HG03558 (cell line): ENCODE data around the gene ZDHHC8.

Experiments used
- ATAC-seq: cut with Tn5 transposase; IDR thresholded peaks from one replicate; pipeline ENCODE4 v1.9.1; 2021; ENCODE audit warnings: moderate number of reproducible peaks; ENCODE audit not compliant: unreplicated experiment; ENCODE audit errors: extremely low read depth

Gene ZDHHC8

DNA sequence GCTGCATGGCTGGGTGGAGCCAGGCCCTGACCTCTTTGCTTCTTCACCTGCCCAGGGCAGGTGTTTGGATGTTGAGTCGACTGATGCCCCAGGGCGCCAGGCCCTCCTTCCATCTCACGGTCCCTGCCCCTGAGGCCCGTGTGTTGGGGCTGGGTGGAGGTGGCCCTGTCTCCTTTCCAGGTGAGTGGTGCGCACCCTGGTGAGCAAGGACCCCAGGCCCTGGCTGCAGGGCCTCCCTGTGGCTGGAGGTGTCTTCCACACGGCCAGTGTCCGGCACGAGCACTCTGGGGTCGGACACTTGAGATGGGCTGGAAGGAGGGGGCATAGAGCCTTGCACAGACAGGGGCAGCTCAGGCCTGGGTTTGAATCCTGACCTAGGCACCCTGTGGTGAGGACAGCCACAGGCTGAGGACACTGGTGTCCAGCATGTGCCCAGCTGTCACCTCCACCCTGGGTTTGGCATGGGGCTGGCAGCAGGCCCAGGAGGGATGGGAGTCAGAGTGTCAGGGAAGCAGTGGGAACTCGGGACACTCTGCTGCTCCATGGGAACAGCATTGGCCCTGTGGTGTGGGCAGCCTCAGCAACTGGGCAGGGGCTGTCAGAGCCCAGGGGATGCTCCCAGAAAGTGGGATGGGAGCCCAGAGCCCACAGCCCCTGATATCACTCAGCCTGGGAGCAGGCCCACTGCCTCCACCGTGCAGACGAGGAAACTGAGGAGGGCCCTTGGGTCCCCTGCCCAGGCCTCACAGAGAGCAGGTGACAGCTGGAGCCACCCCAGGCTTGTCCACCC, 56.4 kb downstream of the ZDHHC8 start:
- ATAC-seq, result no peak

DNA sequence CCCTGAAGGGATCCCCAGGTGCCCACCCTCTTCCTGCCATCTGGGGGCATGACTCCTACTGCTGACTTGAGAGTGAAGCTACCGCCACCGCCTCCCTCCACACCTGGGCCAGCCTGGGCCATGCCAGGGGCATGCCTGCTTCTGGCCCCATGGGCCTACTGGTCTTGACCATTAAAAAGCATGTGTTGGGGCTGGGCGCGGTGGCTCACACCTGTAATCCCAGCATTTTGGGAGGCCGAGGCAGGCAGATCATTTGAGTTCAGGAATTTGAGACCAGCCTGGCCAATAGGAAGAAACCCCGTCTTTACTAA, 56.9 kb downstream of the ZDHHC8 start:
- no peak for ATAC-seq

DNA sequence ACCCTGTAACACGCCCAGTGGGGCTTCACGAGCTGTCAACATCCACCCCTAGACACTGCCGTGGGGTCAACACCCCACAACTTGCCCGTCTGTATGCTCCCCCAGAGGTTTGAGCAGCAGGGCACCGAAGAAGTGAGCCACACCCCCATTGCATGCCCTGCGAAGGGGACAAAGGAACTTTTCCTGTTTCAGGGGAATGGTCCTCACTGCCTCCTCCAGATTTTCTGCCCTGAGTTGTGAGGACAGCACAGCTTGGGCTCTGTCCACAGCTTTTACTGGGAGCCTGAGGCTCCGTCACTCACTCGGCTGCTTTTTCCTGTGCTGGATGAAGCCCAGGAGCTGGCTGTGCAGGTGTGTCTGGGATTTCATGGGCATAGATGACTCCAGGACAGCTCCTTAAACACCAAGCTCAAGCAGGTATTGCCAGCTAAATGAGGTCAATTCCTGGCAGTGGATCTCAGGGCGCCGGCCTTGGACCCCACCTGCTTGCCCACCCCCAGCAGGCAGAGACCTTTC, 59.5 kb downstream of the ZDHHC8 start:
- ATAC-seq, result no peak

GRCh38 chr22:20191803-20192202, 60.2 kb downstream of the ZDHHC8 start:
- ATAC-seq, result no peak

DNA sequence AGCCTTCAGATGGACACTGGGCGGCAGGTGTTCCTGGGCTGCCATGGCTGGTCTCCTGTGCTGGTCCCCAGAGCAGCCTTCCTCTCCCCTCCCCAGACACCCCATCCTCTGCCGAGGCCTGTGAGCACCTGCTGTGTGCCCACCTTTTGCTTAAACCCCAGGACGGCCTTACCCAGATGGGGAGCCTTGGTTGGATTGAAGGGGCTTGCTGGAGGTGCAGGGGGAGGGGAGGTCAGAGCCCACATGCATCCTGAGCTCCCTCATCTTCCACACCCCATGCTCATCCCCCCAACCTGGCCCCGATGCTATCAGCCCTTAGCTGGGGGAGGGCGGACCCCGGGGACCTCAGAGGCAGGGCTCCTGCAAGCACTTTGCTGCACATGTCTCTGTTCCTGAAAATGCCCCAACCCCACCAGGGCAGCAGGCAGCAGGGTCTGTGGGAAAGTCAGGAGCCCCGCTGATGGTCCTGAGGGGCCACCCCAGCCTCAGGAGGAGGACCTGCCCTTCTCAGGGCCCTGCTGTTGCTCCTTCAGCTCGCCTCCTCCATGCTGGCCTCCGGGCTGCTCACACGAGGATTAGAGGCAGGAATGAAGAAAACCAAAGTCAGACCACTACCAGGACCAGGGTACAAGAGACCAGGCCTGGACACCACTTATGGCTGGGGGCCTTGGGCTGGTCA, 60.8 kb downstream of the ZDHHC8 start:
- ATAC-seq, result no peak

DNA sequence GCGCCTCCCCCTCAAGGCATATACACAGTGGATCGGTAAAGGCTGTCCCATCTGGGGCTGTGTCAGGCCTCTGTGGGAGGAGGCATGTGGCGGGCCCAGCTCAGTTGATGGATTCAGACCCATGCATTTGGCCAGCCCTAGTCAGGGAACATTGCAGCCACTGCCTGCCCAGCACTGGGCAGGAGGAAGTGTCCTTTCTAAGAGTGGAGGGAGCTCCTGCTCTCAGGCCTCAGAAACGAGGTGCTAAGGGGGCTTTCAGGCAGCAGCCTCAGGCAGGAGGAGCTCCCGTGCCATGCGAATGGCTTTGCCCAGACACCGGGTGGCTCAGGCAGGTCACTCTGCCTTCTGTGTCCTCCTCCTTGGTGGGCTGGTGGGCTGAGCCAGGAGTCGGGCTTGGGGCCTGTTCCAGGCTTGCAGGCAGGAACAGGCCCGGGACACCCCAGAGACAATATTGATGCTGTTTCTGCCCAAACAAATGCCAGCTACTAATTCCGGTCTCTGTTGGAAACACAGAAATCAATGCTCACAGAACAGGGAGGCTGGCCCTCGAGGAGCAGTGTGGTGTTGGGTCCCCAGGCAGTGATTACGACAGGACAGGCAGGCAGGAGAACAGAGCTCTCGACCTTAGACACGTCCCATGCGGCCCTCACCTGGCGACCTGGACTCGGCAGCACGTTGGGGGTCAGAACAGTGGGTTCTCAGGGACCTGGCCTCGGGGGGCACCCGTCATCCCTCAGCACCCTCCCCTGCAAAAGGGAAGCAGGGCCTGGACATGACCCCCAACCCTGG, 61.6 kb downstream of the ZDHHC8 start:
- no peak for ATAC-seq

DNA sequence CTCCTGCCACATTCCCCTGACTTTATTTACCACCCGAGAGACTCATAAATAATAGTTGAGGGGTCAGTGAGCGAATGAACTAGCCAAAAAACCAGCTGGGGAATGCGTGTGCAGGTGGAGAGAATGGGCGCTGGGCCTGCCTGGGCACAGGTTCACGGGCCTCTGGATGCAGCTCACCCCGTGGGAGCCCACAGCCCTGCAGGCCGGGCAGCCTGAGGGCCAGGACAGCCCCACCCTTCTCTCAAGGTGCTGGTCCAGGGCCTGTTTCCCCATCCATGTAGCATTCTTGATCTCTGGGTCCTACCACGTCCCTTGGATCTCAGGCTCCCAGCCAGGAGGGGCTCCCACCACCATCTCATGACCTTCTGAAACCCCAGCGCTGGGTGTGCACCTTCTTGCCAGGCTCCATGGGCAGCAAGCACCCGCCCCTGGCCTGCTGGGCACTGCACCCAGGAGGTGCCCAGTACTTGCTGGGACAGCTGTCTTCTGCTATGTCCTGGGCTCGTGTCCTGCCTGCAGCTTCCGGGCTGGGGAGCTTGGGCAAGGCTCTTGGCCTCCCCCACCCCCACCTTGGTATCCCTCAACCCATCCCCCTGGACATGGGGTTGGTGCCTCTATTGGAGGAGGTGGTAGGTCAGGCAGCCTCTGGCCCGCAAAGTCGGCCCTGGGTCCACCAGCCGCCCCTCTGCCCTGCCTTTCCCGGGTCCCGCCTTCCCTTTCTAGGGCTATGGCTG, 62.3 kb downstream of the ZDHHC8 start:
- no peak for ATAC-seq

- no peak for ATAC-seq
Measured at GRCh38 chr22:20194681-20195593, 63.3 kb downstream of the ZDHHC8 start.

DNA sequence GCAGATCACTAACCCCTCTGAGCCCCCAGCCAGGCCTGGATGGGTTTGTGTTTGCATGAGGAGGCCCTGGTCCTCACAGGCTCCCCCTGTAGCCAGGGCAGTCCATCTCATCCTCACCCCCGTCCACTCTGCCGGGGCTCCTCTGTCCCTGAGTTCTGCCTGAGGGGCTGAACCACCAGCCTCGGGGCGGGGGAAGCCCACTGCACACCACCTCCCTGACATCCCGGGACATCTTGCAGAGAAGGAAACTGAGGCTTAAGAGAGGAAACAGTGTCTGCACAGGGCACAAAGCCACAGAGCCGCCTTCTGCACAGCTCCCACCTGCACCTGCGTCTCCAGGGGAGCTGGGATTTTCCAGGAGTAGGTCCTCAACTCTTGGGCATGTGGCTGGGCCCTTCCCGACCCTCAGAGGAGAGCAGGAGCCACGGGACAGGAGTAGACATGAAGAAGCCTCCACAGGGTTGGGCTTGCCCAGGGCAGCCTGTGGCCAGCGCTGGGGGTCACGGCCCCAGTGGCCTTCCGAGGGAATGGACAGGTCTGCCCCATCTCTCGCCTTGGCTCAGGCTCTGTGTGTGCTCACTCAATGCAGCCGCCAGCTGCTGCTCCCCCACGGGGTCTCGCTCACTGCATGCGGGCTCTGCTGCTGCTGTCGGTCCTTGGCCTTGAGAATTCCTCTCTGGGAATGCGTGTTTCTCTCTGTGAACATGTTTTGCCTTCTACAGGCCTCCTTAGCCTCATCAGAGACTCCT, 64.7 kb downstream of the ZDHHC8 start:
- ATAC-seq, result no peak
